ENCODE results near the gene PPP1R9A.

PPP1R9A gene

DNA sequence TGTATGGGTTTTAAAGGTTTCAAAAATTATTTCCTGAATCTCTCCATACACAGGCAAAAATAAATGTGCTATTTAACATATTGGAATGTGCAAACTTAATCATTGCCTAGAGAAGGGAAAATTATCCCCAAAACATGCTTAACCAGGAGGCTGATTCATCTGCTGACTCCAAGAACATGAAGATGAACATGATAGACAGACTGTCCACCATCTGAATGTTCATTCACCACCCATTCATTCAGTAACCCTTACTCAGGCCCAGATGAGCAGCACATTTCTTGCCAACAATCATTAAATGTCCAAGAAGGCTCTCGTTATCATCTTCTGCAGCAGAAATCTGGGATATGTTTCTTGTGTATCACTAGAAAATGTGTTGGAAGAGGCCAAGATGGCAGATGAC, 110.6 kb downstream of the PPP1R9A start:
- TF ChIP-seq, protein P1, sequence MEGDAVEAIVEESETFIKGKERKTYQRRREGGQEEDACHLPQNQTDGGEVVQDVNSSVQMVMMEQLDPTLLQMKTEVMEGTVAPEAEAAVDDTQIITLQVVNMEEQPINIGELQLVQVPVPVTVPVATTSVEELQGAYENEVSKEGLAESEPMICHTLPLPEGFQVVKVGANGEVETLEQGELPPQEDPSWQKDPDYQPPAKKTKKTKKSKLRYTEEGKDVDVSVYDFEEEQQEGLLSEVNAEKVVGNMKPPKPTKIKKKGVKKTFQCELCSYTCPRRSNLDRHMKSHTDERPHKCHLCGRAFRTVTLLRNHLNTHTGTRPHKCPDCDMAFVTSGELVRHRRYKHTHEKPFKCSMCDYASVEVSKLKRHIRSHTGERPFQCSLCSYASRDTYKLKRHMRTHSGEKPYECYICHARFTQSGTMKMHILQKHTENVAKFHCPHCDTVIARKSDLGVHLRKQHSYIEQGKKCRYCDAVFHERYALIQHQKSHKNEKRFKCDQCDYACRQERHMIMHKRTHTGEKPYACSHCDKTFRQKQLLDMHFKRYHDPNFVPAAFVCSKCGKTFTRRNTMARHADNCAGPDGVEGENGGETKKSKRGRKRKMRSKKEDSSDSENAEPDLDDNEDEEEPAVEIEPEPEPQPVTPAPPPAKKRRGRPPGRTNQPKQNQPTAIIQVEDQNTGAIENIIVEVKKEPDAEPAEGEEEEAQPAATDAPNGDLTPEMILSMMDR (IDR thresholded peaks at IDR 0.05; ENCODE audit: control insufficient read depth, extremely low read depth, insufficient read depth), result no peak
- no peak for DNase-seq (ENCODE audit: low read depth)

DNA sequence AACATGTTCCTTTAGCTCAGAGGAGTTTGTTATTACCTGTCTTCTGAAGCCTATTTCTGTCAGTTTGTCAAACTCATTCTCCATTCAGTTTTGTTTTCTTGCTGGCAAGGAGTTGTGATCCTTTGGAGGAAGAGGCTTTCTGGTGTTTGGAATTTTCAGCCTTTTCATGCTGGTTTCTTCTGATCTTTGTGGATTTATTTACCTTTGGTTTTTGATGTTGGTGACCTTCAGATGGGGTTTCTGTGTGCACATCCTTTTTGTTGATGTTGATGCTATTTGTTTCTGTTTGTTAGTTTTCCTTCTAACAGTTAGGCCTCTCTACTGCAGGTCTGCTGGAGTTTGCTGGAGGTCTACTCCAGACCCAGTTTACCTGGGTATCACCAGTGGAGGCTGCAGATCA, 118.6 kb downstream of the PPP1R9A start:
- no peak for DNase-seq (ENCODE audit: low read depth)
- TF ChIP-seq, protein P1 (IDR thresholded peaks at IDR 0.05; ENCODE audit: control insufficient read depth, extremely low read depth, insufficient read depth), result no peak

More for the DNA sequence above, 110.6 kb downstream of the PPP1R9A start:
- no peak overlapping the region for H3K4me3 ChIP-seq (ENCODE audit: low read depth, low read length)

DNA sequence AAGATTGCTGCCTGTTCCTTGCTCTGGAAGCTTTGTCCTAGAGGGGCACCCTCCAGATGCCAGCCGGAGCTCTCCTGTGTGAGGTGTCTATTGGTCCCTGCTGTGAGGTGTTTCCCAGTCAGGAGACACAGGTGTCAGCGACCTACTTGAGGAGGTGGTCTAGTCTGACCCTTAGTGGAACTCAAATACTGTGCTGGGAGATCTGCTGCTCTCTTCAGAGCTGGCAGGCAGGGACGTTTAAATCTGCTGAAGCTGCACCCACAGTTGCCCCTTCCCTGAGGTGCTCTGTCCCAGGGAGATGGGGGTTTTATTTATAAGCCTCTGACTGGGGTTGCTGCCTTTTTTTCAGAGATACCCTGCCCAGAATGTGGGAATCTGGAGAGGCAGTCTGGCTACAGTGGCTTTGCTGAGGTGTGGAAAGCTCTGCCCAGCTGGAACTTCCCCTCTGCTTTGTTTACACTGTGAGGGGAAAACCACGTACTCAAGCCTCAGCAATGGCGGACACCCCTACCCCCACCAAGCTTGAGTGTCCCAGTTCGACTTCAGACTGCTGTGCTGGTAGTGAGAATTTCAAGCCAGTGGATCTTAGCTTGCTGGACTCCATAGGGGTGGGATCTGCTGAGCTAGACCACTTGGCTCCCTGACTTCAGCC, 119.2 kb downstream of the PPP1R9A start:
- TF ChIP-seq, protein P1 (IDR thresholded peaks at IDR 0.05; ENCODE audit: control insufficient read depth, extremely low read depth, insufficient read depth), result no peak
- no peak overlapping the region for H3K4me3 ChIP-seq (ENCODE audit: low read depth, low read length)
- DNase-seq (ENCODE audit: low read depth), result no peak

More for the DNA sequence above, 118.6 kb downstream of the PPP1R9A start:
- H3K4me3 ChIP-seq (ENCODE audit: low read depth, low read length), result no peak overlapping the region

DNA sequence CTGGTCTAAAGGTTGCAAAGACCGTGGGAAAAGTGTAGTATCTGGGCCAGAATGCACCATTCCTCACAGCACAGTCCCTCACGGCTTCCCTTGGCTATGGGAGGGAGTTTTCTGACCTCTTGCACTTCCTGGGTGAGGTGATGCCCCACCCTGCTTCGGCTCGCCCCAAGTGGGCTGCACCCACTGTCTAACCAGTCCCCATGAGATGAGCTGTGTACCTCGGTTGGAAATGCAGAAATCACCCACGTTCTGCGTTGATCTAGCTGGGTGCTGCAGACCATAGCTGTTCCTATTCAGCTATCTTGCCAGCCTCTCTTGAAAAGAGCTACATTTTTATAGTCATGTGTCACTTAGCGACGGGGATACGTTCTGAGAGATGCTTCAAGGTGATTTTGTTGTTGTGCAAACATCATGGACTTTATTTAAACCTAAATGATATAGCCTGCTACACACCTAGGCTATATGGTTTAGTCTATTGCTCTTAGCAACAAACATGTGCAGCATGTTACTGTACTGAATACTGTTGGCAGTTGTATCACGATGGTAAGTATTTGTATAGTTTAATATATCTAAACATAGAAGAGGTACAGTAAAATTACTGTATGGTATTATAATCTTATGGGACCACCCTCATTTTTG, 120.0 kb downstream of the PPP1R9A start:
- DNase-seq (ENCODE audit: low read depth), result no peak
- TF ChIP-seq, protein P1 (IDR thresholded peaks at IDR 0.05; ENCODE audit: control insufficient read depth, extremely low read depth, insufficient read depth), result no peak
- H3K4me3 ChIP-seq (ENCODE audit: low read depth, low read length), result no peak overlapping the region

DNA sequence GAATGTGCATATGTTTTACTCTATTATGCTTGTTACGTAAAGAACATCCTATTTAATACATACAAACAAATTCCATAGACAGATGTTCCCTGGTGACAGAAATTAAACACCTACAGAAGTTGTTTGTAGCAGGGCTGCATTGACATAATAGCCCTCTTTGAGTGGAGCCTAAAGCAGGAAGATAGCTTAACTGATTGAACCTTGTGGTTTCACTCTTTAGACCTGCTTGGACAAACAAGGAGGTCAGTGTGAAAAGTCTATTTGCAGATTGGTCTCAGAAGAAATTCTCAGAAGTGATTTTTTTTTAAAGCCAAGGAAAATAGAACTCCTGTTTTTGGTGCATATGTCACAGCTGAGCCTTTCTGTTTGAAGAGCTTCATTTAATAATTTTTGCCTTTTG, 121.3 kb downstream of the PPP1R9A start:
- TF ChIP-seq, protein P1 (IDR thresholded peaks at IDR 0.05; ENCODE audit: control insufficient read depth, extremely low read depth, insufficient read depth), result no peak
- H3K4me3 ChIP-seq (ENCODE audit: low read depth, low read length), result no peak overlapping the region
- no peak for DNase-seq (ENCODE audit: low read depth)

DNA sequence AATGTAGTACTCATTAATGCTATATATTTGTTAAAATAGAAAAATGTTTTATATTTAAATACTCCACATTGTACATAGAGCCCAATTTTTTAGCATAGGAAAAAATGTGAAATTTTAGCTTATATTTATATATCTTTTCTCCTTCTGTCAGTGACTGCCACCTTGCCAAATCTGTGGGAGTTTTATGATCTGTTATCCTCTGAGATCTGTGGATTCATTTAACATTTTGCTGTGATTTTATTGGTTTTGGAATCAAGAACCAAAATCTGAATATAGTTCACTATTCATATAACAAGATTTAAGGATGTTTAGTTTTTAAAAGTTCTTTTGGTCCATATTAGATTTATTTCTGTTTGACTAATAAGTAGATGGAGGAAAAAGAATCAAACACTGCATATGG, 127.9 kb downstream of the PPP1R9A start:
- no peak for DNase-seq (ENCODE audit: low read depth)
- no peak overlapping the region for H3K4me3 ChIP-seq (ENCODE audit: low read depth, low read length)
- TF ChIP-seq, protein P1 (IDR thresholded peaks at IDR 0.05; ENCODE audit: control insufficient read depth, extremely low read depth, insufficient read depth), result no peak

All from LNCaP clone FGC (cell line).